Neutrophil (primary cell): ENCODE results near the gene MBOAT1.

ENCODE experiments used
- H3K27ac ChIP-seq: fragments of 200-600 bp; sonication (generic); 2 replicates; pipeline ENCODE4 v1.5.1; 2016; ENCODE audit warnings: mild to moderate bottlenecking, moderate library complexity
- H3K27me3 ChIP-seq: fragments of 200-600 bp; sonication (generic); 2 replicates; pipeline ENCODE4 v1.6.0; 2016; ENCODE audit warnings: mild to moderate bottlenecking
- H3K36me3 ChIP-seq: fragments of 200-600 bp; sonication (generic); 2 replicates; pipeline ENCODE4 v1.5.1; 2017
- H3K4me1 ChIP-seq, 2 experiments: fragments of 200-600 bp in 1 of 2; sonication (generic) in 1 of 2; 1 replicate in 1 of 2; 2 replicates in 1 of 2; pipeline versions ENCODE4 v1.5.1 to v1.6.1; 2013 to 2016; ENCODE audit warnings: low read depth in 1 of 2, low read length in 1 of 2, mild to moderate bottlenecking in 1 of 2, moderate library complexity in 1 of 2; ENCODE audit not compliant: control insufficient read depth in 1 of 2, insufficient read depth in 1 of 2
- H3K4me3 ChIP-seq, 2 experiments: fragments of 200-600 bp in 1 of 2; sonication (generic) in 1 of 2; 1 replicate in 1 of 2; 2 replicates in 1 of 2; pipeline ENCODE4 v1.5.1; 2013 to 2016; ENCODE audit warnings: low read depth in 1 of 2, low read length in 1 of 2, mild to moderate bottlenecking in 1 of 2, moderate library complexity in 1 of 2
- H3K9me3 ChIP-seq: fragments of 200-600 bp; sonication (generic); 2 replicates; pipeline ENCODE4 v1.5.1; 2016
- TF ChIP-seq, protein P1 (sequence below): fragments of 200-600 bp; sonication (generic); IDR thresholded peaks from 2 replicates; pipeline ENCODE4 v1.5.1; 2016; ENCODE audit warnings: antibody characterized with exemption

MBOAT1 gene

DNA sequence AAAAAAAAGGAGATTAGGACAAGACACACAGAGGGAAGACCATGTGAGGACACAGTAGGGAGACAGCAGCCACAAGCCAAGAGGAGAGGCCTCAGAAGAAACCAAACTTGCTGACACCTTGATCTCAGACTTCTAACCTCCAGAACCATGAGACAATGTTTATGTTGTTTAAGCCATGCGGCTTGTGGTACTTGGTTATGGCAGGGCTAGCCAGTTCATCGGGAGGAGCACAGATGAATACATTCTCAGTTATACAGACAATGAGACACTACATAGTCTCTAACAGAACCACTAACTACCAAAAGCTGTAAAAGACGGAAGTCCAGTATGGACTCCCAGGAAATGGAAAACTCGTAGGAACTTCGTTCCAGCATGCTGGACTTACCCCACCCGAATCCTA is 116.8 kb downstream of the MBOAT1 start:
- no peak overlapping the region for H3K4me3 ChIP-seq
- H3K4me1 ChIP-seq = peaks cover 25 to 31% of the 10 kb centered on the region in 2 experiments
- TF ChIP-seq, protein P1, sequence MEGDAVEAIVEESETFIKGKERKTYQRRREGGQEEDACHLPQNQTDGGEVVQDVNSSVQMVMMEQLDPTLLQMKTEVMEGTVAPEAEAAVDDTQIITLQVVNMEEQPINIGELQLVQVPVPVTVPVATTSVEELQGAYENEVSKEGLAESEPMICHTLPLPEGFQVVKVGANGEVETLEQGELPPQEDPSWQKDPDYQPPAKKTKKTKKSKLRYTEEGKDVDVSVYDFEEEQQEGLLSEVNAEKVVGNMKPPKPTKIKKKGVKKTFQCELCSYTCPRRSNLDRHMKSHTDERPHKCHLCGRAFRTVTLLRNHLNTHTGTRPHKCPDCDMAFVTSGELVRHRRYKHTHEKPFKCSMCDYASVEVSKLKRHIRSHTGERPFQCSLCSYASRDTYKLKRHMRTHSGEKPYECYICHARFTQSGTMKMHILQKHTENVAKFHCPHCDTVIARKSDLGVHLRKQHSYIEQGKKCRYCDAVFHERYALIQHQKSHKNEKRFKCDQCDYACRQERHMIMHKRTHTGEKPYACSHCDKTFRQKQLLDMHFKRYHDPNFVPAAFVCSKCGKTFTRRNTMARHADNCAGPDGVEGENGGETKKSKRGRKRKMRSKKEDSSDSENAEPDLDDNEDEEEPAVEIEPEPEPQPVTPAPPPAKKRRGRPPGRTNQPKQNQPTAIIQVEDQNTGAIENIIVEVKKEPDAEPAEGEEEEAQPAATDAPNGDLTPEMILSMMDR = no peak
- peaks cover 28% of the 10 kb centered on the region for H3K36me3 ChIP-seq
- no peaks in the 10 kb centered on the region for H3K9me3 ChIP-seq
- no peak overlapping the region for H3K27ac ChIP-seq
- H3K27me3 ChIP-seq = no peaks in the 10 kb centered on the region

DNA sequence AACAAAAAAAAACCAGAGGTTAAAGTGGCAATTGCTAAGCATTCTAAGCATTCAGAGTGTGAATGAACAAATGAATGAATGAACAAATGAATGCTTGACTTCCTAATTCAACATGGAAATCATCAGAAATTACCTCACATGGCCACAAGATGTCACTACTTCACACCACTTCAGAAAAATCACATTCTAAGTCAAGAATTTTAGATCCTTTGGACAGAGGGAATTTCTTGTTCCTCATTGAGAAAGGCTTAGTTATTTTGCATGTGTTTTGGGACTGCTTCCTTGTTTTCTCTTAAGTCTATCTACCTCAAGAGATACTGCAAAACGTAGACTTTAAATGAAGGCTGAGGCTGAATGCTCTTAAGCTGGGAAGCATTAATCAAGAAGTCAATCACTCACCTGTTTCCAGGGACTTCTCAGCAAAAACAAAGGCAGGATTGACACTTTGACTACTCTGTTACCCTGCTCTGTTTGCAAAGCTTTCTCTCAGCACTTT is 120.2 kb downstream of the MBOAT1 start:
- Histone ChIP-seq H3K4me1 (peaks cover 25 to 31% of the 10 kb centered on the region in 2 experiments), H3K27ac (no peak overlapping the region), H3K27me3 (no peaks in the 10 kb centered on the region), H3K9me3 (no peaks in the 10 kb centered on the region), H3K4me3 (no peak overlapping the region), H3K36me3 (no peaks in the 10 kb centered on the region)
- TF ChIP-seq, protein P1 = no peak

DNA sequence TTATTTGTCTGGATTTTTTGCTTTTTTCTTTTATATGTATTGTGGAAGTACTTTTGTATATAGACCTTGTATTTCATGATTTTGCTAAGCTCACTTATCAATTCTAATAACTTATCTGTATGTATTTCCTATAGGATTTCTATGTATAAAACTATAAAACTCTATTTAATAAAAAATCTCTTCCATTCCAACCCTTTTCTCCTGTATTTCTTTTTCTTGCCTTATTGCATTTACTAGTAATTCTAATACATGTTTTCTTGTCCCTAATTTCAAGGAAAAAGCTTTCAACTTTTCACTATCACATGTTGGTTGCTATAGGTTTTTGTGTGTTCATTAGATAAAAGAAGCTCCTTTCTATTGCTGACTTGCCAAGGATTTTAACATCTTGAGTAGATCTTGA is 125.3 kb downstream of the MBOAT1 start:
- TF ChIP-seq, protein P1 = no peak
- Histone ChIP-seq H3K9me3 (no peaks in the 10 kb centered on the region), H3K27me3 (no peaks in the 10 kb centered on the region), H3K27ac (no peak overlapping the region), H3K36me3 (no peaks in the 10 kb centered on the region), H3K4me3 (no peak overlapping the region), H3K4me1 (peaks cover under 1% of the 10 kb centered on the region in 2 experiments)

- Histone ChIP-seq H3K9me3 (no peaks in the 10 kb centered on the region), H3K27me3 (no peaks in the 10 kb centered on the region), H3K36me3 (no peaks in the 10 kb centered on the region), H3K4me1 (no peaks in the 10 kb centered on the region), H3K4me3 (no peak overlapping the region), H3K27ac (no peak overlapping the region)
- TF ChIP-seq, protein P1 = no peak
These were observed 126.5 kb downstream of the MBOAT1 start for GRCh38 chr6:20085817-20086216.

GRCh38 chr6:20084411-20084810 is 127.9 kb downstream of the MBOAT1 start:
- H3K9me3 ChIP-seq = no peaks in the 10 kb centered on the region
- H3K4me1 ChIP-seq = no peaks in the 10 kb centered on the region
- no peak overlapping the region for H3K27ac ChIP-seq
- H3K36me3 ChIP-seq = no peaks in the 10 kb centered on the region
- no peaks in the 10 kb centered on the region for H3K27me3 ChIP-seq
- H3K4me3 ChIP-seq = no peak overlapping the region
- TF ChIP-seq, protein P1 = no peak

- H3K27ac ChIP-seq = no peak overlapping the region
- H3K4me3 ChIP-seq = no peak overlapping the region
- H3K9me3 ChIP-seq = no peaks in the 10 kb centered on the region
- TF ChIP-seq, protein P1 = no peak
- H3K36me3 ChIP-seq = no peaks in the 10 kb centered on the region
- peaks cover 19% of the 10 kb centered on the region for H3K27me3 ChIP-seq
- no peaks in the 10 kb centered on the region for H3K4me1 ChIP-seq
These were observed 140.3 kb downstream of the MBOAT1 start for GRCh38 chr6:20071998-20072397.
